Renal cortical epithelial cell (primary cell): Measurements from ENCODE around the gene MZF1. TPM values are rescaled to one million over a fixed set of nuclear protein-coding genes. Genes with fewer than 3 reads are reported as not detected.
A peak's percentile ranks its signal among the peaks of the same experiment; 100 is the strongest.
"Not testable (repeated sequence)": the region's sequence is repeated elsewhere in the genome, so short reads cannot be mapped to it uniquely, and the experiment has no call there.

ENCODE experiments used
- DNase-seq: peaks from one replicate; pipeline ENCODE4 v3.0.0-alpha.2; 2011; ENCODE audit warnings: low read depth
- total RNA-seq: library from RNA; depleted of rRNA; stranded (reverse); fragments of >200 nt; gene quantifications from 2 replicates; pipeline ENCODE4 v1.2.3, GENCODE V29; 2014

Gene MZF1
- total RNA-seq = 11.6 and 30.6 TPM in 2 replicates

DNA sequence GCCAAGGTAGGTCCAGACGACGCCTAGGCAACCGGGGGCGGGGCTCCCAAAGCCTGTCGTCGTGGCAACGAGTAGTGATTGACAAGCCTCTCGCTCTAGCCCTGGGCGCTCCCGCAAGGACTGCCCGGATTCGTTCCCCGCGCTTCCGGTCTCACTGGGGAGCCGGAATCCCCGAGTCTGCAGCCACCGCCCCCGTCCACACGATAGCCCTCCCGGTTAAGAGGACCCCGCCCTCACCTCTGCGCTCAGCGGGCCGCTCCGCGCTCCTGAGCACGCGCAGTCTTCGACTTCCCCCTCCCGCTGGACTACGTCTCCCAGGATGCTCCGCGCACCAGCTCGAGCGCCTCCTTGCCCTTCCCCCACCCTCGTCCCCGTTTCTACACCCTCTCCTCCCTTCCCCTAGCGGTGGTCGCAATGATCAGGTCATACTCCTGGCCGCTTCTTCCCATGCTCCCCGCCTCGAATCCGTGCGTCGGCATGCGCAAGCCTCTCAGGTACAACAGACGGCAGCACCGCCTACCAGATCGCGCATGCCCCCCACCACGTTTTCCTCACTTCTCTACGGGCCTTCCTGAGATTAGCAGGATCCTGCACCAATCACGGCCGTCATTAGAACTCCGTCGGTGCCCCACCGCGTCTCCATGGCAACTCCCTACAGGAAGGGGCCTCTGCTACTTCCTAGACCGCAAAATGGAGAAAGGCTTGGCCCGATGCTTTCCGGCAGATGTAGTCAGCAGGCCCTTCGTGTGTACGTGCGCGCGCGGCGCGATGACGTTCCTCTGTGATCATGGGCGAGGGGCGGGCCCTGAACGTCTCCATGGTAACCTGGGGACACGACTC lies at the start of gene MZF1:
MZF1 (minus strand) TSS at position 518 of the 840 bp plus-strand sequence. CDS start 1,946 bp downstream, outside the sequence.
- DNase-seq = peak; percentile 100

- not testable (repeated sequence) for DNase-seq
These were observed 34.1 kb upstream of the MZF1 start for GRCh38 chr19:58607213-58607612.

DNA sequence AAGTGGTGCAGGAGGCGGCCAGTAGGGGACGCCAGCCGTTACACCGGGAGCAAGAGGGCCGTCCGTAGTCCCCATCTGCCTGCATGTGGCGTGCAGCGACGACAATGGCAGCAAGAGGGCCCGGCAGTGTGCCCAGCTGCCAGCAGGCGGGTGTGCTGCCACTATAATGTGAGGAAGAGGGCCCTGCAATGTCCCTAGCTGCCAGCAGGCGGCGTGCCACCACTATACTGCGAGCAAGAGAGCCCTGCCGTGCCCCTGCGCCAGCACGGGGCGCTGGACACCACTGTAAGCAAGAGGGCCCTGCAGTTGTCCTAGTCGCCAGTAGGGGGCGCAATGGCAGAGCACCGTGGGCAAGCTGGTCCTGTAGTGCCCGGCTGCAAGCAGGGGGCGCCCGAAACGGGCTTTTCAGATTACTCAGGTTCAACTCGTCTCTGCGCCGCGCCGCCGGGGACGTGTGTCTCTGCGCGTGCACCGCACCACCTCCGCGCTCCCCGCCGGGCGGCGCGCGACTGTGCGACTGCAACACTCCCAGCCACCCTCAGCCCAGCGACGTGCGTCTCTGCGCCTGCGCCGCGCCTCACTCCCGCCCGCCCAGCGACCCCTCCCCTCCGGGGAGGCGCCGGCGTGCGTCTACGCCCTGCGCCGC lies 33.2 kb upstream of the MZF1 start:
- not testable (repeated sequence) for DNase-seq

GRCh38 chr19:58586133-58586765 lies 13.1 kb upstream of the MZF1 start:
- no peak for DNase-seq

DNA sequence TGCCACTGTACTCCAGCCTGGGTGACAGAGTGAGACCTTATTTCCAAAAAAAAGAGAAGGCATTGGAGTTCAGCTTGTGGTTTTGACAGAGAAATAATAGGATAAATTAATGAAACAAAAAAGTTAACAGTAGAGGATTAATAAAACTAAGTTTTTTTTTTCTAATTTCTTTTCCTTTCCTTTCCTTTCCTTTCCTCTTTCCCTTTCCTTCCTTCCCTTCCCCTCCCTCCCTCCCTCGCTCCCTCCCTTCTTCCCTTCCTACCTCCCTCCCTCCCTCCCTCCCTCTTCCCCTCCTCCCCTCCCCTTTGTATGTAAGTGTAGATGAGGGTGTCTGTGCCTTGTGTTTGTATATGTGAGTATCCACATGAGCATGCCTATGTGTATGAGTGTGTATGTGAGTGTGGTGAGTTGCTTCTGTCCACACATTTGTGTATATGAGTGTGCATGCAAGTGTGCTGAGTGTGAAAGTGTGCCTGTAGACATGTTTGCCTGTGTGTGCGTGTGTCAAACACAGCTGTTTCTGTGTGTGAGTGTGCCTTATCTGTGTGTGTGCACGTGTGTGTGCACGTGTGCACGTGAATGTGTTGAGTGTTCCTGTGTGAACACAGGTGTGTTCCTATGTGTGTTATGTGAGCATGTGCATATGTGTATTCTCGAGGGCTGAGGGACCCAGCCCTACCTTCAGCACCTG lies 12.5 kb upstream of the MZF1 start:
- DNase-seq = no peak

DNA sequence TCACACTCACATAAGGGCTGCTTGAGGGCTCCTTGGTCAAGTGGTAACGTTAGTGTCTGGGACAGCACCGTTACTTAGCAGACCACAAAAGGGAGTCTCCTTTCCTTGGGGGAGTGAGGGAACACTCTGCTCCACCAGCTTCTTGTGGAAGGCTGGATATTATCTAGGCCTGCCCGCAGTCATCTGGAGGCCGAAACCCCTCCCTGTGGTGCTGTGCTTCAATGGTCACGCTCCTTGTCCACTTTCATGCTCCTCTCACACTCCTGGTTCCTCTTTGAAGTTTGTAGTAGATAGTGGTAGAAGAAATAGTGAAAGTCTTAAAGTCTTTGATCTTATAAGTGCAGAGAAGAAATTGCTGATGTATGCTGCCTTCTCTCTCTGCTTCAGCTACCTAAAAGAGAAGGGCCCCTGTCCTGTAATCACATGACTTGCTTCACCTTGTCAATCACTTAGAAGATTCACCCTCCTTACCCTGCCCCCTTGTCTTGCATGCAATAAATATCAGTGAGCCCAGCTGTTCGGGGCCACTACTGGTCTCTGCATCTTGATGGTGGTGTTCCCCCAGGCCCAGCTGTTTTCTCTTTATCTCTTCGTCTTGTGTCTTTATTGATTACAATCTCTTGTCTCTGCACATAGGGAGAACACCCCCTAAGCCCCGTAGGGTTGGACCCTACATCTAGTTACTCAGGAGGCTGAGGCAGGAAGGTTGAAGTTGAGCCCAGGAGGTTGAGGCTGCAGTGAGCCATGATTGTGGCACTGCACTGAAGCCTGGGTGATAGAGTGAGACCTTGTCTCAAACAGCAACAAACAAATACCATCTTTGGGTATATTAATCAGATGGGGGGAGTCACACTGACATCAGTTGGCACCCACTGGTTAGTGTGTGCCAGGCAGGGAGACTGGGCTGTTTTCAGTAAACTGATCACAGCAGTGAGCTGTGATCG lies 11.6 kb upstream of the MZF1 start:
- no peak for DNase-seq

- DNase-seq = no peak
These were observed 9.8 kb upstream of the MZF1 start for GRCh38 chr19:58582985-58583384.

GRCh38 chr19:58581227-58582141 lies 8.3 kb upstream of the MZF1 start:
- DNase-seq = peak; percentile 74

DNA sequence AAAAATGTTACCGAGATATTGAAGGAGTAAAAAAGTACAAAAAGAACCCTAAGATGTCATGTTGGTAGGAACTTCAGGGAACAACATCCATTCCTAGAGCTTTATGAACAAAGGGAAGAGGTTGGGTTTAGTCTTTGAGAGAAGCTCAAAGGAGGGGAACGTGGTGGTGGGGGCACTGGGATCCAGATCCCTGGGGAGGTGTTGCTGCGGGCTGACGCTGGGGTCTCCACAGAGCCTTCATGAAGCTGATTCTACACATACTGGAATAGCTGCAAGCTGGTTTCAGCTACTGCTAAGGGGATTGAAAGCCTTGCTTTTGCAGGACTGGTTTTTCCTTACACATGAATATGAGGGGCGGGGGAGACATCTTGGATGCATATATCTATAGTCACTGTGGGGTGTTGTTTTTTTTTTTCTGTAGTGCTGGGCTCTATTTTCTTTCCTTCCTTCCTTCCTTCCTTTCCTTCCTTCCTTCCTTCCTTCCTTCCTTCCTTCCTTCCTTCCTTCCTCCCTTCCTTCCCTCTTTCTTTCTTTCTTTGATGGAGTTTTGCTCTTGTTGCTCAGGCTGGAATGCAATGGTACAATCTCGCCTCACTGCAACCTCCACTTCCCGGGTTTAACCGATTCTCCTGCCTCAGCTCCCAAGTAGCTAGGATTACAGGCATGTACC lies 6.5 kb upstream of the MZF1 start:
- DNase-seq = no peak

DNA sequence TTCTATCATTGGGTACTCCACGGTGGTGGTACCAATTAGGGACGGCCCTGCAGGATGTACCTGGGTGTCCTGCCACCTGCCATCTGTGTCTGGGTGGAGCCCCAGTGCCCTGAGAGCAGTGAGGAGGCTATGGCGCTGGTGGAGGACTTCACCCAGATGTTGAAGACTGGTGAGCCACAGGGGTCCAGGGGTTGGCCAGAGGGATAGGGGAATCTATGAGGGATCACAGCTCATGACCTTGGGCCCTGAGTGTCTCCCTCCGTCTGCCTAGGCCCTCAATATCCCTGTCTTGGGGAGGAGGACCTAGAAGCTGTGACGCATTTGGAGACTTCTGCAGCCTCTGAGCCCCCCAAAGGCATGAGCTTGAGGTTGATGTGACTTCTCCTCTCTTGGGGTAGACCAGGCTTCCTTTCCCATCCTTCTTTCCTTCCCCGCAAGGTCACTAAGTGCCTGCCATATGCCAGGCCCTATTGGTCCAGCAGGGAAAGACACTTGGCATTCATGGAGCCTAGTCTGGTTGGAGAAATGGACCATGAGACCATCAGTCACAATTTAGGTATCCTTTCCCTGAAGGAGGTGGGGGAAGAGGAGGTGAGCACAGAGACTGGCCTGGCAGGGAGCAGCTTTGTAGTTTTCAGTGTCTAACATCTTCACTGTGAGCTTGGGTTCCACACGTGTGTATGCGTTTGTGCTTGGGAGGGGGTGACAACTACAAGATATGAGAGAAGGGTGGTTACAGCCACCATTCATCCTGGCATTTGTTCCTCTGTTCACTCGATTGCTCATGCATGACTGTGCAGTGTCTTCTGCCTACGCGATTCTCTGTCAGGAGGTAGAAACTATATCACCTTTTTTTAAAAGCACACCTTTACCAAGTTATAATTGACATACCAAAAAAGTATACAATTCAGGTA lies 5.1 kb upstream of the MZF1 start:
- DNase-seq = no peak

GRCh38 chr19:58577581-58577980 lies 4.4 kb upstream of the MZF1 start:
- DNase-seq = not testable (repeated sequence)

GRCh38 chr19:58575183-58576041 lies 2.3 kb upstream of the MZF1 start:
- DNase-seq = peak; percentile 78

GRCh38 chr19:58573658-58574164 lies 576 bp upstream of the MZF1 start:
- no peak for DNase-seq

- no peak for DNase-seq
These were observed 913 bp downstream of the MZF1 start for GRCh38 chr19:58572026-58572817.

GRCh38 chr19:58571575-58571947 lies 1.6 kb downstream of the MZF1 start:
- no peak for DNase-seq
